ENCODE data around the gene RNF41. TPM values are rescaled to one million over a fixed set of nuclear protein-coding genes. Genes with fewer than 3 reads are reported as not detected.
A peak's percentile ranks its signal among the peaks of the same experiment; 100 is the strongest.

The RNF41 gene
- total and polyA plus RNA-seq, 8 donors: 10.4 to 92.4 (median 35.7) TPM

GRCh38 chr12:56205445-56205844 is 16.3 kb downstream of the RNF41 start:
- DNase-seq: no peak
- peak overlapping the region in 2 of 5 donors; percentile 4 to 34 for H3K27ac ChIP-seq
- H3K4me3 ChIP-seq: no peak overlapping the region
- peaks cover 47 to 65% (median 63%) of the 10 kb centered on the region in 4 donors for H3K36me3 ChIP-seq
- no peaks in the 10 kb centered on the region for H3K27me3 ChIP-seq
- H3K9me3 ChIP-seq: no peaks in the 10 kb centered on the region
- intact Hi-C loops (cut with DNase I; ENCODE audit: low total_unique reads): no loop called here
- TF ChIP-seq POLR2AphosphoS5 (IDR thresholded peaks at IDR 0.05) (no peak), EP300 (IDR thresholded peaks at IDR 0.05) (no peak)
- peaks cover 0 to 18% (median 4%) of the 10 kb centered on the region in 4 donors for H3K4me1 ChIP-seq

GRCh38 chr12:56204275-56204674 is 17.4 kb downstream of the RNF41 start:
- peak overlapping the region in 1 of 5 donors; percentile 24 for H3K27ac ChIP-seq
- no peaks in the 10 kb centered on the region for H3K9me3 ChIP-seq
- H3K4me1 ChIP-seq: peaks cover 0 to 18% (median 4%) of the 10 kb centered on the region in 4 donors
- H3K4me3 ChIP-seq: no peak overlapping the region
- TF ChIP-seq POLR2A (IDR thresholded peaks at IDR 0.05) (no peak), POLR2AphosphoS5 (IDR thresholded peaks at IDR 0.05) (no peak)
- intact Hi-C loops (cut with DNase I; ENCODE audit: low total_unique reads): no loop called here
- H3K27me3 ChIP-seq: no peaks in the 10 kb centered on the region
- H3K36me3 ChIP-seq: peaks cover 41 to 54% (median 51%) of the 10 kb centered on the region in 4 donors
- no peak for DNase-seq

- H3K4me3 ChIP-seq: no peak overlapping the region
- peak overlapping the region in 1 of 5 donors; percentile 8 for H3K27ac ChIP-seq
- H3K4me1 ChIP-seq: peaks cover 0 to 18% (median 4%) of the 10 kb centered on the region in 4 donors
- WGBS, 5 donors: 45 to 67% (median 51%) methylated on average over 2 of the region's 2 CpGs
- H3K27me3 ChIP-seq: no peaks in the 10 kb centered on the region
- H3K36me3 ChIP-seq: peaks cover 31 to 39% (median 37%) of the 10 kb centered on the region in 4 donors
- no peaks in the 10 kb centered on the region for H3K9me3 ChIP-seq
- no peak for DNase-seq
- intact Hi-C loops (cut with DNase I; ENCODE audit: low total_unique reads): no loop called here
- no peak for TF ChIP-seq CTCF (IDR thresholded peaks at IDR 0.05)
- TF ChIP-seq EP300 (IDR thresholded peaks at IDR 0.05): no peak
- no peak for TF ChIP-seq POLR2AphosphoS5 (IDR thresholded peaks at IDR 0.05)
- no peak for TF ChIP-seq POLR2A (IDR thresholded peaks at IDR 0.05)
Observed at GRCh38 chr12:56202838-56203237, 18.9 kb downstream of the RNF41 start.

- H3K4me1 ChIP-seq: peaks cover 0 to 18% (median 4%) of the 10 kb centered on the region in 4 donors
- peak overlapping the region in 1 of 5 donors; percentile 8 for H3K27ac ChIP-seq
- intact Hi-C loops (cut with DNase I; ENCODE audit: low total_unique reads): no loop called here
- peaks cover 26 to 34% (median 32%) of the 10 kb centered on the region in 4 donors for H3K36me3 ChIP-seq
- WGBS, 5 donors: 17 to 28% (median 21%) methylated on average over 1 of the region's 1 CpG
- H3K9me3 ChIP-seq: no peaks in the 10 kb centered on the region
- no peak for TF ChIP-seq EP300 (IDR thresholded peaks at IDR 0.05)
- no peak for TF ChIP-seq POLR2A (IDR thresholded peaks at IDR 0.05)
- no peak for TF ChIP-seq CTCF (IDR thresholded peaks at IDR 0.05)
- TF ChIP-seq POLR2AphosphoS5 (IDR thresholded peaks at IDR 0.05): no peak
- H3K27me3 ChIP-seq: no peaks in the 10 kb centered on the region
- H3K4me3 ChIP-seq: no peak overlapping the region
- no peak for DNase-seq
Observed at GRCh38 chr12:56202366-56202765, 19.4 kb downstream of the RNF41 start.

- intact Hi-C loops (cut with DNase I; ENCODE audit: low total_unique reads): no loop called here
- Histone ChIP-seq H3K27ac (no peak overlapping the region), H3K27me3 (no peaks in the 10 kb centered on the region), H3K4me3 (no peak overlapping the region), H3K4me1 (peaks cover 0 to 7% (median 3%) of the 10 kb centered on the region in 4 donors), H3K36me3 (peaks cover 0 to under 1% (median 0%) of the 10 kb centered on the region in 4 donors), H3K9me3 (no peaks in the 10 kb centered on the region)
- WGBS, 5 donors: 65 to 91% (median 77%) methylated on average over 1 of the region's 1 CpG
- DNase-seq: no peak
- TF ChIP-seq EP300 (IDR thresholded peaks at IDR 0.05): no peak
- no peak for TF ChIP-seq POLR2A (IDR thresholded peaks at IDR 0.05)
- TF ChIP-seq POLR2AphosphoS5 (IDR thresholded peaks at IDR 0.05): no peak
- TF ChIP-seq CTCF (IDR thresholded peaks at IDR 0.05): no peak
Observed at GRCh38 chr12:56198836-56199235, 22.9 kb downstream of the RNF41 start.

Data from stomach (tissue), 9 donors.